Trophoblast cell (in vitro differentiated cells and primary cell): ENCODE data around the gene RAD51B.

Source experiments
- DNase-seq, 2 donors: peaks; one replicate each; pipeline ENCODE4 v3.0.0-alpha.2; 2016
- H2AFZ ChIP-seq: 2 replicates; pipeline ENCODE4 v1.6.1; 2013; ENCODE audit warnings: low read length, moderate library complexity, mild to moderate bottlenecking; ENCODE audit not compliant: insufficient read depth, poor library complexity
- H2AK5ac ChIP-seq: 2 replicates; pipeline ENCODE4 v1.6.1; 2013; ENCODE audit warnings: mild to moderate bottlenecking, low read length
- H2BK120ac ChIP-seq: 2 replicates; pipeline ENCODE4 v1.6.1; 2013; ENCODE audit warnings: low read length, mild to moderate bottlenecking, moderate library complexity; ENCODE audit not compliant: insufficient read depth, poor library complexity
- H2BK12ac ChIP-seq: 2 replicates; pipeline ENCODE4 v1.6.1; 2013; ENCODE audit warnings: mild to moderate bottlenecking, low read length, moderate library complexity
- H2BK5ac ChIP-seq: 2 replicates; pipeline ENCODE4 v1.6.1; 2013; ENCODE audit warnings: low read length, low read depth, moderate library complexity, mild to moderate bottlenecking; ENCODE audit not compliant: poor library complexity
- H3K14ac ChIP-seq: 2 replicates; pipeline ENCODE4 v1.6.1; 2013; ENCODE audit warnings: mild to moderate bottlenecking, low read length
- H3K18ac ChIP-seq: 2 replicates; pipeline ENCODE4 v1.6.1; 2013; ENCODE audit warnings: mild to moderate bottlenecking, low read length
- H3K23ac ChIP-seq: 2 replicates; pipeline ENCODE4 v1.6.1; 2013; ENCODE audit warnings: low read length
- H3K27ac ChIP-seq: 2 replicates; pipeline ENCODE4 v1.5.1; 2013; ENCODE audit warnings: low read depth, mild to moderate bottlenecking, inconsistent platforms, low read length, moderate library complexity
- H3K27me3 ChIP-seq: 2 replicates; pipeline ENCODE4 v1.6.1; 2013; ENCODE audit warnings: inconsistent platforms, mild to moderate bottlenecking, low read length, moderate library complexity; ENCODE audit not compliant: insufficient read depth
- H3K36me3 ChIP-seq, 2 experiments: 1 replicate in 1 of 2; 2 replicates in 1 of 2; pipeline ENCODE4 v1.6.1; 2013; ENCODE audit warnings: low read length in 2 of 2, mild to moderate bottlenecking in 2 of 2, moderate library complexity in 1 of 2; ENCODE audit not compliant: insufficient read depth in 2 of 2, control insufficient read depth in 1 of 2
- H3K4ac ChIP-seq: 2 replicates; pipeline ENCODE4 v1.6.1; 2013; ENCODE audit warnings: low read depth, mild to moderate bottlenecking, low read length, moderate library complexity
- H3K4me1 ChIP-seq, 2 experiments: 1 replicate in 1 of 2; 2 replicates in 1 of 2; pipeline ENCODE4 v1.6.1; 2013; ENCODE audit warnings: low read length in 2 of 2, mild to moderate bottlenecking in 2 of 2, moderate library complexity in 1 of 2; ENCODE audit not compliant: insufficient read depth in 2 of 2, control insufficient read depth in 1 of 2
- H3K4me2 ChIP-seq: 2 replicates; pipeline ENCODE4 v1.6.1; 2013; ENCODE audit warnings: inconsistent platforms, mild to moderate bottlenecking, low read length, moderate library complexity
- H3K4me3 ChIP-seq: 2 replicates; pipeline ENCODE4 v1.5.1; 2013; ENCODE audit warnings: mild to moderate bottlenecking, low read depth, low read length, inconsistent platforms
- H3K79me1 ChIP-seq: one replicate; pipeline ENCODE4 v1.6.1; 2013; ENCODE audit warnings: low read length
- H3K79me2 ChIP-seq: 2 replicates; pipeline ENCODE4 v1.6.1; 2013; ENCODE audit warnings: low read length, mild to moderate bottlenecking; ENCODE audit not compliant: control insufficient read depth, insufficient read depth, poor library complexity
- H3K9ac ChIP-seq: 2 replicates; pipeline ENCODE4 v1.6.1; 2013; ENCODE audit warnings: mild to moderate bottlenecking, low read length
- H3K9me3 ChIP-seq: 2 replicates; pipeline ENCODE4 v1.6.1; 2013; ENCODE audit warnings: low read depth, mild to moderate bottlenecking, control low read depth, inconsistent platforms, low read length; ENCODE audit not compliant: insufficient read depth
- H4K12ac ChIP-seq: 2 replicates; pipeline ENCODE4 v1.6.1; 2013; ENCODE audit warnings: low read depth, mild to moderate bottlenecking, low read length, moderate library complexity
- H4K8ac ChIP-seq: 2 replicates; pipeline ENCODE4 v1.6.1; 2013; ENCODE audit warnings: low read depth, mild to moderate bottlenecking, low read length, moderate library complexity
- H4K91ac ChIP-seq: one replicate; pipeline ENCODE4 v1.6.1; 2013; ENCODE audit warnings: low read depth, mild to moderate bottlenecking, low read length, moderate library complexity
- WGBS: extraction: QIAGEN DNeasy Blood & Tissue Kit; methylation state at CpG from one replicate; pipeline ENCODE4 v1.1.7; 2013; ENCODE audit warnings: missing lambda C conversion rate; ENCODE audit not compliant: insufficient read length, insufficient coverage; ENCODE audit errors: extremely low coverage; 5-methylcytosine and 5-hydroxymethylcytosine counted together

The RAD51B gene

DNA sequence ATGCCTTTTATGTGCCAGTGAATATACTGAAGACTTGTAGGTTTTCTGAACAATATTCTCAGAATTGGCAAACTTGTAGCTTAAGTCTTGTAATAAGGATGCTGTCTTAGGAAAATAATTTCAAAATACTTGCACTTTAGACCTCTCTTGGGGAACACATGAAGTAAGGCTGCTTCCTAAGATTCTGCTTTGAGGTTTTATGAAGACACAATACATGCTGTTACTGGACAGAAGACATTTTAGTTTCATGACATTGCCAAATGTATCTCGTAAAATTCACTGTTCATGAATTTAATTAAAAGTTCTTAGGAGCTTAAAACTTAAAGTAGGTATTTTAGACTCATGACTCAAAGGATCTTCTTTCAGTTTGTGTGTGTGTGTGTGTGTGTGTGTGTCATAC is 80.7 kb downstream of the RAD51B start:
- Histone ChIP-seq H2BK120ac (no peak overlapping the region), H3K23ac (no peak overlapping the region), H3K9me3 (no peaks in the 10 kb centered on the region), H3K27me3 (no peaks in the 10 kb centered on the region), H2BK12ac (no peak overlapping the region), H4K8ac (no peak overlapping the region), H3K36me3 (no peaks in the 10 kb centered on the region), H4K91ac (no peak overlapping the region), H3K14ac (no peak overlapping the region), H3K4me3 (no peak overlapping the region), H2BK5ac (no peak overlapping the region), H3K4me2 (no peak overlapping the region), H4K12ac (no peak overlapping the region), H3K9ac (no peak overlapping the region), H3K27ac (no peak overlapping the region), H2AFZ (no peak overlapping the region), H3K4ac (no peak overlapping the region), H3K79me2 (no peaks in the 10 kb centered on the region), H3K18ac (no peak overlapping the region), H3K79me1 (no peaks in the 10 kb centered on the region), H2AK5ac (no peak overlapping the region), H3K4me1 (no peaks in the 10 kb centered on the region)
- no peak for DNase-seq
- WGBS: no CpG with 5 or more reads among the region's 1 CpG

DNA sequence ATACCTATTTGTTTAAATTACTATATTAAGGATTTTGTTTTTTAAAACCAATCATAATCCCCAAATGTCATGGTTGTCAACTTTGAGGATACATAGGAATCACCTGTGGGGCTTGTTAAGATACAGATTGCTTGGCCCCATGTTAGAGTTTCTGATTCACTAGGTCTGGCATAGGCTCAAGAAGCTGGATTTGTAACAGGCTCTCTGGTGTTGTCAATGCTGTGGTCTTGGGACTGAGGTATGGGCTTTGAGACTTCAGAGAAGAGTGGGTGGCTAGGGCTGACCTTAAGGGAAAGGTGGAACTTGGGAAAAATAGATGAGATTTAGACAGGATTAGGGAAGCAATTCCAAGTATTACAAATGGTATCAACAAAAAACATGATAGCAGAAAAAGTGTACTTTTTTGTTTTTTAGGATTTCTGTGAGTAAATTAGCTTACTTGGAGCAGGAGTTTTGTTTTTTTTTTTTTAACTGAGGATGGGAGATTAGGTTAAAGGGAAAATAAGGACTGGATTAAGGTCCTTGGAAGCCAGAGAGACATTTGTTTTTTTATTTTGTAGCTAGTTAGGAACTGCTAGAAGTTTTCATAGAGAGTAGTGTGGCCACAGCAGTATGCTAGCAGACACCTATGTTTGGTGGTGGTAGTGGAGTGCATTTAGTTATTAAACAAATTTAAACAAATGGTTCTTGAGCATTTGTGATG is 88.6 kb downstream of the RAD51B start:
- Histone ChIP-seq H3K79me1 (no peaks in the 10 kb centered on the region), H3K4me2 (no peak overlapping the region), H3K79me2 (no peaks in the 10 kb centered on the region), H2AFZ (no peak overlapping the region), H2AK5ac (no peak overlapping the region), H3K4ac (no peak overlapping the region), H3K18ac (no peak overlapping the region), H3K9me3 (no peaks in the 10 kb centered on the region), H3K23ac (no peak overlapping the region), H3K4me1 (no peaks in the 10 kb centered on the region), H3K9ac (no peak overlapping the region), H2BK120ac (no peak overlapping the region), H4K12ac (no peak overlapping the region), H3K4me3 (no peak overlapping the region), H4K8ac (peak overlapping the region; percentile 43), H3K27me3 (no peaks in the 10 kb centered on the region), H3K27ac (no peak overlapping the region), H3K36me3 (no peaks in the 10 kb centered on the region), H3K14ac (no peak overlapping the region), H2BK12ac (no peak overlapping the region), H4K91ac (no peak overlapping the region), H2BK5ac (no peak overlapping the region)
- DNase-seq: no peak

DNA sequence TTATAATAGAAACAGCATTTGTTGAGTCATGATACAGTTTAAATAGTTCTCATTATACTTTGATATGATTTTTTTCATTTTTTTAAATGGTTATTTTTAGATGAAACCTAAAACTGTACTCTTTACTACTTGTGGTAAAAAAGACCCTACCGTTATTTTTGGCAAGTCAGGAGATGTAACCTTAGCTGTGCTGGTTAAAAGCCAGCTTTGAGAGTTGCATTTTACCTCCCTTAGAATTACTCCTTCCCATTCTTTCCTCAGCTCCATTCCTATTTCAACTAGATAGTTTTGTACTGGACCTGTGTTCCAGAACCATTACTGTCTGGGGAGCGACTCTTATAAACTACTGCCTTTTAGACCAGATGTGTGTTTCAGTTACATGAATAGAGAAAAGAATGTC is 92.0 kb downstream of the RAD51B start:
- Histone ChIP-seq H3K4me3 (no peak overlapping the region), H3K4me1 (no peaks in the 10 kb centered on the region), H3K27me3 (no peaks in the 10 kb centered on the region), H3K14ac (no peak overlapping the region), H3K79me1 (no peaks in the 10 kb centered on the region), H2AK5ac (no peak overlapping the region), H4K91ac (no peak overlapping the region), H4K12ac (no peak overlapping the region), H3K36me3 (no peaks in the 10 kb centered on the region), H2AFZ (no peak overlapping the region), H2BK5ac (no peak overlapping the region), H3K23ac (no peak overlapping the region), H3K79me2 (no peaks in the 10 kb centered on the region), H2BK12ac (no peak overlapping the region), H3K27ac (no peak overlapping the region), H3K9ac (no peak overlapping the region), H4K8ac (no peak overlapping the region), H3K9me3 (no peaks in the 10 kb centered on the region), H3K4me2 (no peak overlapping the region), H3K4ac (no peak overlapping the region), H2BK120ac (no peak overlapping the region), H3K18ac (no peak overlapping the region)
- WGBS: no CpG with 5 or more reads among the region's 2 CpGs
- DNase-seq: no peak

DNA sequence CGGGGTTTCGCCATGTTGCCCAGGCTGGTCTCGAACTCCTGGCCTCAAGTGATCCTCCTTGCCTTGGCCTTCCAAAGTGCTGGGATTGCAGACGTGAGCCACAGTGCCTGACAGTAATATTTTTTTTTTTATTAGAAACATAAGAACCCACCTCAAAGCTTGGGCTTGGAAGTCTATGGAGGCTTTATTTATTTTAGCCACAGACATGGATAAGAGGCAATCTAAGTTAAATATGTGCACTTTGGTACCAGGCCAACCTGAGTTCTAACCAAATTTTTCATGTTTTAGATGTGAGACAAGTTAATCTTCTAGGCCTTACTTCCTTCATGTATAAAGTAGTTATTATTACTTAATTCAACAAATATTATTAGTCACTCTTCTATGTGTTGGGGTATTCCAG is 96.9 kb downstream of the RAD51B start:
- WGBS: no CpG with 5 or more reads among the region's 4 CpGs

More for the DNA sequence above, 96.9 kb downstream of the RAD51B start:
- H3K14ac ChIP-seq: no peak overlapping the region
- H4K12ac ChIP-seq: no peak overlapping the region
- no peak overlapping the region for H2AFZ ChIP-seq
- no peak overlapping the region for H3K23ac ChIP-seq
- H3K4me2 ChIP-seq: no peak overlapping the region
- peak overlapping the region; percentile 47 for H4K91ac ChIP-seq
- no peak overlapping the region for H3K9ac ChIP-seq
- peaks cover 16% of the 10 kb centered on the region for H3K79me1 ChIP-seq
- DNase-seq: no peak
- peak overlapping the region; percentile 58 for H2BK12ac ChIP-seq
- H3K18ac ChIP-seq: no peak overlapping the region
- H3K27ac ChIP-seq: no peak overlapping the region
- H3K4me1 ChIP-seq: peaks cover 2 to 9% of the 10 kb centered on the region in 2 experiments
- no peaks in the 10 kb centered on the region for H3K36me3 ChIP-seq
- H2BK5ac ChIP-seq: no peak overlapping the region
- H2BK120ac ChIP-seq: peak overlapping the region; percentile 22
- H4K8ac ChIP-seq: no peak overlapping the region
- H3K9me3 ChIP-seq: no peaks in the 10 kb centered on the region
- H3K27me3 ChIP-seq: no peaks in the 10 kb centered on the region
- no peak overlapping the region for H3K4me3 ChIP-seq
- no peak overlapping the region for H2AK5ac ChIP-seq
- H3K4ac ChIP-seq: no peak overlapping the region
- peaks cover 2% of the 10 kb centered on the region for H3K79me2 ChIP-seq
